H9 (cell line): ENCODE data around the gene GJB4. TPM values are rescaled to one million over a fixed set of nuclear protein-coding genes. Genes with fewer than 3 reads are reported as not detected.

Source experiments
- DNase-seq: peaks from one replicate; pipeline ENCODE4 v3.0.0-alpha.2; 2017
- H2AFZ ChIP-seq: one replicate; pipeline ENCODE4 v1.6.1; 2013; ENCODE audit warnings: mild to moderate bottlenecking, low read length, control low read depth, moderate library complexity
- H2AK5ac ChIP-seq: 2 replicates; pipeline ENCODE4 v1.6.1; 2013; ENCODE audit warnings: low read length, control low read depth, mixed read lengths; ENCODE audit not compliant: insufficient read length
- H2BK120ac ChIP-seq: one replicate; pipeline ENCODE4 v1.6.1; 2013; ENCODE audit warnings: low read depth, mild to moderate bottlenecking, low read length, control low read depth, inconsistent platforms; ENCODE audit not compliant: poor library complexity, severe bottlenecking
- H2BK12ac ChIP-seq: 2 replicates; pipeline ENCODE4 v1.6.1; 2013; ENCODE audit warnings: low read length, control low read depth, mixed read lengths, low read depth; ENCODE audit not compliant: insufficient read length
- H2BK15ac ChIP-seq: 2 replicates; pipeline ENCODE4 v1.6.1; 2013; ENCODE audit warnings: low read depth, low read length, control low read depth
- H2BK20ac ChIP-seq: one replicate; pipeline ENCODE4 v1.6.1; 2013; ENCODE audit warnings: low read depth, mild to moderate bottlenecking, low read length, control low read depth, inconsistent platforms; ENCODE audit not compliant: poor library complexity, severe bottlenecking
- H2BK5ac ChIP-seq: 2 replicates; pipeline ENCODE4 v1.6.1; 2013; ENCODE audit warnings: low read length, control low read depth, mixed read lengths; ENCODE audit not compliant: insufficient read length
- H3K14ac ChIP-seq: 2 replicates; pipeline ENCODE4 v1.6.1; 2013; ENCODE audit warnings: low read length, control low read depth; ENCODE audit not compliant: insufficient read depth
- H3K18ac ChIP-seq: 2 replicates; pipeline ENCODE4 v1.6.1; 2013; ENCODE audit warnings: low read depth, mild to moderate bottlenecking, mixed read lengths, low read length, control low read depth; ENCODE audit not compliant: insufficient read length
- H3K23ac ChIP-seq: 2 replicates; pipeline ENCODE4 v1.6.1; 2013; ENCODE audit warnings: low read length, control low read depth, mixed read lengths, low read depth; ENCODE audit not compliant: insufficient read length
- H3K23me2 ChIP-seq: 2 replicates; pipeline ENCODE4 v1.6.1; 2013; ENCODE audit warnings: low read depth, mild to moderate bottlenecking, mixed read lengths, low read length, control low read depth; ENCODE audit not compliant: insufficient read length, poor library complexity, severe bottlenecking
- H3K27ac ChIP-seq: 2 replicates; pipeline ENCODE4 v1.5.1; 2013; ENCODE audit warnings: low read length, control low read depth, mixed read lengths, low read depth; ENCODE audit not compliant: insufficient read length
- H3K27me3 ChIP-seq: 2 replicates; pipeline ENCODE4 v1.6.1; 2013; ENCODE audit warnings: low read length, control low read depth, inconsistent platforms; ENCODE audit not compliant: insufficient read depth
- H3K4ac ChIP-seq: 2 replicates; pipeline ENCODE4 v1.6.1; 2013; ENCODE audit warnings: low read depth, mild to moderate bottlenecking, control low read depth, inconsistent platforms, low read length, moderate library complexity
- H3K4me1 ChIP-seq: 2 replicates; pipeline ENCODE4 v1.6.1; 2013; ENCODE audit warnings: low read length, control low read depth, inconsistent platforms; ENCODE audit not compliant: insufficient read depth
- H3K4me2 ChIP-seq: 2 replicates; pipeline ENCODE4 v1.6.1; 2013; ENCODE audit warnings: low read length, control low read depth, mixed read lengths; ENCODE audit not compliant: insufficient read length, insufficient read depth
- H3K56ac ChIP-seq: 2 replicates; pipeline ENCODE4 v1.6.1; 2013; ENCODE audit warnings: low read depth, mild to moderate bottlenecking, mixed read lengths, low read length, control low read depth; ENCODE audit not compliant: insufficient read length
- H3K79me1 ChIP-seq: 2 replicates; pipeline ENCODE4 v1.6.1; 2013; ENCODE audit warnings: low read depth, mild to moderate bottlenecking, moderate library complexity, low read length, control low read depth, inconsistent platforms; ENCODE audit not compliant: insufficient read depth, poor library complexity, severe bottlenecking
- H3K79me2 ChIP-seq: 2 replicates; pipeline ENCODE4 v1.6.1; 2013; ENCODE audit warnings: low read length, control low read depth, inconsistent platforms; ENCODE audit not compliant: insufficient read depth
- H3K9ac ChIP-seq: 2 replicates; pipeline ENCODE4 v1.6.1; 2013; ENCODE audit warnings: low read length, control low read depth, mixed read lengths; ENCODE audit not compliant: insufficient read length; ENCODE audit errors: extremely low read depth
- H3K9me3 ChIP-seq: one replicate; pipeline ENCODE4 v1.6.1; 2013; ENCODE audit warnings: low read depth, low read length, inconsistent platforms; ENCODE audit not compliant: control insufficient read depth
- H3T11ph ChIP-seq: one replicate; pipeline ENCODE4 v1.6.1; 2013; ENCODE audit warnings: mild to moderate bottlenecking, low read length, control low read depth, inconsistent platforms
- H4K20me1 ChIP-seq: one replicate; pipeline ENCODE4 v1.6.1; 2013; ENCODE audit not compliant: control insufficient read depth, insufficient read length, insufficient read depth
- H4K5ac ChIP-seq: 2 replicates; pipeline ENCODE4 v1.6.1; 2013; ENCODE audit warnings: low read depth, mild to moderate bottlenecking, mixed read lengths, low read length, control low read depth; ENCODE audit not compliant: insufficient read length
- H4K8ac ChIP-seq: replicated peaks from 2 replicates; pipeline ENCODE4 v1.6.1; 2013; ENCODE audit warnings: low read length, control low read depth, mixed read lengths, low read depth; ENCODE audit not compliant: insufficient read length
- H4K91ac ChIP-seq: 2 replicates; pipeline ENCODE4 v1.6.1; 2013; ENCODE audit warnings: low read depth, mild to moderate bottlenecking, moderate library complexity, mixed read lengths, low read length, control low read depth; ENCODE audit not compliant: insufficient read length
- H3K27ac Mint-ChIP-seq, 3 experiments: 2 replicates in 2 of 3; 3 replicates in 1 of 3; pipeline ENCODE4 v1.8.0; 2020 to 2021; ENCODE audit warnings: mixed read lengths in 3 of 3, mild to moderate bottlenecking in 1 of 3, moderate library complexity in 1 of 3
- H3K27me3 Mint-ChIP-seq: 2 replicates; pipeline ENCODE4 v1.8.0; 2021; ENCODE audit warnings: low read depth, mild to moderate bottlenecking, moderate library complexity, mixed read lengths
- H3K36me3 Mint-ChIP-seq, 3 experiments: 2 replicates in 2 of 3; 3 replicates in 1 of 3; pipeline ENCODE4 v1.8.0; 2020 to 2021; ENCODE audit warnings: low read depth in 3 of 3, mixed read lengths in 3 of 3; ENCODE audit not compliant: insufficient read depth in 1 of 3
- H3K4me1 Mint-ChIP-seq, 2 experiments: 2 replicates each; pipeline ENCODE4 v1.8.0; 2020; ENCODE audit warnings: mixed read lengths in 2 of 2
- H3K4me3 Mint-ChIP-seq, 2 experiments: 2 replicates in 1 of 2; 3 replicates in 1 of 2; pipeline ENCODE4 v1.8.0; 2020 to 2021; ENCODE audit warnings: mild to moderate bottlenecking in 2 of 2, mixed read lengths in 2 of 2, moderate library complexity in 1 of 2
- H3K9me3 Mint-ChIP-seq, 2 experiments: 2 replicates in 1 of 2; 3 replicates in 1 of 2; pipeline ENCODE4 v1.8.0; 2020; ENCODE audit warnings: mild to moderate bottlenecking in 2 of 2, mixed read lengths in 2 of 2, moderate library complexity in 1 of 2
- CTCF ChIP-seq: fragments of 200-600 bp; sonication (generic); conservative IDR thresholded peaks from 3 replicates; pipeline ENCODE4 v1.8.0; 2021; ENCODE audit warnings: antibody characterized with exemption, mild to moderate bottlenecking
- WGBS: extraction: QIAGEN DNeasy Blood & Tissue Kit; methylation state at CpG from one replicate; pipeline ENCODE4 v1.1.7; 2013; ENCODE audit warnings: missing lambda C conversion rate, low lambda C conversion rate, mixed read lengths; ENCODE audit not compliant: insufficient read length; ENCODE audit errors: extremely low coverage; 5-methylcytosine and 5-hydroxymethylcytosine counted together
- total RNA-seq: library from RNA; stranded (reverse); gene quantifications from 2 replicates; pipeline ENCODE4 v1.2.1, GENCODE V29; 2021

The GJB4 gene
- total RNA-seq, 1 experiment from 2014 or later: not detected

DNA sequence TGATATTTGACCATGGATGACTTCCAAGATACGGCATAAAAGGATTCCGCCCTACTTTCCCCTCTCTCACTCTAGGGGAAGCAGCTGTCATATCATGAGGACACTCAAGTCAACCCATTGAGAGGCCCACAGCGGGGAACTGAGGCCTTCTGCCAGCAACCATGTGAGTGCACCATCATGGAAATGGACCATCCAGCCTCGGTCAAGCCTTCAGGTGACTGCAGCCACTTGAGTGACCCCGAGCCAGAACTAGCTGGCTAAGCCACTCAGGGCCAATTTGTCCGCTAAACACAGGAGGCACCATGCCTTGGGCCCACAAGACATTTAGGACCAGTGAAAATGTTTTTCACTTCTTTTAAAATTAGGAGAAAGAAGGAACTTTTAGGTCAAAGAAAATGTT lies 15.8 kb upstream of the GJB4 start:
- Histone ChIP-seq H2BK5ac (no peak overlapping the region), H3K23me2 (no peaks in the 10 kb centered on the region), H2BK12ac (no peak overlapping the region), H3K79me2 (no peaks in the 10 kb centered on the region), H3T11ph (no peak overlapping the region), H4K20me1 (no peaks in the 10 kb centered on the region), H2AFZ (no peak overlapping the region), H2BK20ac (no peak overlapping the region), H3K18ac (no peak overlapping the region), H3K23ac (no peak overlapping the region), H3K4ac (no peak overlapping the region), H3K9ac (no peak overlapping the region), H2BK15ac (no peak overlapping the region), H3K4me1 (no peaks in the 10 kb centered on the region), H3K79me1 (no peaks in the 10 kb centered on the region), H4K8ac (no peak overlapping the region), H3K9me3 (no peaks in the 10 kb centered on the region), H3K27ac (no peak overlapping the region), H3K56ac (no peak overlapping the region), H2AK5ac (no peak overlapping the region), H4K5ac (no peak overlapping the region), H3K27me3 (no peaks in the 10 kb centered on the region), H4K91ac (no peak overlapping the region), H3K14ac (no peak overlapping the region), H2BK120ac (no peak overlapping the region), H3K4me2 (no peak overlapping the region)
- no peak overlapping the region for H3K4me3 Mint-ChIP-seq
- H3K27me3 Mint-ChIP-seq: peaks cover 29% of the 10 kb centered on the region
- H3K9me3 Mint-ChIP-seq: no peaks in the 10 kb centered on the region; a peak in 1 of 5 replicates
- H3K36me3 Mint-ChIP-seq: no peaks in the 10 kb centered on the region; a peak in 1 of 7 replicates
- peaks cover 18 to 34% of the 10 kb centered on the region in 2 experiments for H3K4me1 Mint-ChIP-seq
- no peak for TF ChIP-seq CTCF
- no peak overlapping the region for H3K27ac Mint-ChIP-seq
- WGBS: no CpG with 5 or more reads among the region's 6 CpGs
- DNase-seq: no peak
